Dermis microvascular lymphatic vessel endothelial cell (primary cell): ENCODE measurements around the gene SOX10. TPM values are rescaled to one million over a fixed set of nuclear protein-coding genes. Genes with fewer than 3 reads are reported as not detected.

ENCODE experiments used
- DNase-seq, 2 donors: peaks; one replicate each; pipeline versions ENCODE4 v3.0.0 to v3.0.0-alpha.2; 2010; ENCODE audit warnings: low read depth in 2 of 2
- total RNA-seq: library from RNA; depleted of rRNA; stranded (reverse); fragments of >200 nt; gene quantifications from 2 replicates; pipeline ENCODE4 v1.2.1, GENCODE V29; 2014

Gene SOX10
- total RNA-seq, 1 donor from 2014 or later, result not detected

DNA sequence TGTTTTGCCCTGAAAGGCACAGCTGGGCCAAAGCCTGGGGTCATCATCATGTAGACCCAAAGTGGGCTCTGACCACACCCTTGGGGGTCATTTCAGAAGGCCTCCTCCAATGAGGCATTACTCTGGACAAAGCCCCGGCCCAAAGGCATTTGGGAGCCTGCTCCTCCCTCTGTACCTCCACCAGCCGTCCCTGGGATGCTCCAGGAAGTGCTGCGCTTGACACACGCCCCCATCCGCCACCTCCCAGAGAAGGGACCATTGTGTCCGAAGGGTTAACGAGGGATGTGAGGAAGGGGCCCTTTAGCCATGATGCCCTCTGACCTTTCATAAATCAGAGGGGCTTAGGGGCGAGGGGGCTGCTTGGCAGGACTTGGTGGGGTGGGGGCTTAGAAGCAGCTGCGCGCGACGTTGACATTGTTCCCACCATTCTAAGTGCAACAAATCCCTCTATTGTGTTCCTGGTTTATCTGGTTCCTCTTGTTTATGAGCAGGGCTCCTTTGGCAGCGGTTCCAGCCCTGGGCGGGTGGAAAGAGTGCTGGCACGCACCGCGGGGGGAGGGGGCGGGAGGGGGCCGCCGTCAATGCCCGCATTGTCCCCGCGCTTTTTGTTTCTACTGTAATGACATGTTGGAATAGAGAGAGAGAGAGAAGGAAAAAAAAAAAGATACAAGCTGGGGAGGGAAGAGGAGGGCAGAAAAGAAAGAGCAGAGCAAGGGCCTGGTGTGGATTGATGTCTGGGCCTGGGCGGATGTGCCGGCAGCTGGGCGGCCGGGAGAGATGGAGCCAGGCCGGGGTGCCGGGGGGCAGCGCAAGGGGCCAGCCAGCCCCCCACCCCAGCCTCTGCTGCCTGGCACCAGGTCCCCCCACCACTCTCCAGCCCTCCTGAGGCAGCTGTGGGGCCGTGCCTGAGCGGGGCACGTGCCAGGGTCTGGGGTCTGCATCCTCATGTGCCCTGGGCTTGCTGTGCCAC lies 32.1 kb upstream of the SOX10 start:
- DNase-seq, result peak; percentile 74 to 79

GRCh38 chr22:38014083-38014482 lies 29.7 kb upstream of the SOX10 start:
- DNase-seq, result no peak

DNA sequence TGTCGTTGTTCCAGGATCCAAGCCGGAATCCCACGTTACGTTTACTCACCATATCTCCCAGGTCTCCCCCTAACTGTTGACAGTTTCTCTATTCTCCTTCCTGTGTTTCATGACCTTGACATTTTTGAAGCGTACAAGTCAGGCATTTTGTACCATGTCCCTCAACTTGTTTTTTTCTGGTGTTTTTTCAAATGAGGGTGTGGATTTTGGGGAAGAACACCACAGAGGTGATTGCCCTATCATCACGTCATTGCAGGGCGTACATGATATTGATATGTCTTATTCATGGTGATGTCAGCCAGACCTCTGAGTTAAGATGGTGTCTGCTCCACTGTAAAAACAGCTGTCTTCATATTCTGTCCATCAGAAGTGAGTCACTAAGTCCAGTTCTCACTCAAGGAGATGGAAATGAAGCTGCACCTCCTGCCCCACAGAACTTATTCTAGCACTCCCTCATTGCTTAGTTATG lies 28.3 kb upstream of the SOX10 start:
- DNase-seq, result peak; percentile 65 to 72

DNA sequence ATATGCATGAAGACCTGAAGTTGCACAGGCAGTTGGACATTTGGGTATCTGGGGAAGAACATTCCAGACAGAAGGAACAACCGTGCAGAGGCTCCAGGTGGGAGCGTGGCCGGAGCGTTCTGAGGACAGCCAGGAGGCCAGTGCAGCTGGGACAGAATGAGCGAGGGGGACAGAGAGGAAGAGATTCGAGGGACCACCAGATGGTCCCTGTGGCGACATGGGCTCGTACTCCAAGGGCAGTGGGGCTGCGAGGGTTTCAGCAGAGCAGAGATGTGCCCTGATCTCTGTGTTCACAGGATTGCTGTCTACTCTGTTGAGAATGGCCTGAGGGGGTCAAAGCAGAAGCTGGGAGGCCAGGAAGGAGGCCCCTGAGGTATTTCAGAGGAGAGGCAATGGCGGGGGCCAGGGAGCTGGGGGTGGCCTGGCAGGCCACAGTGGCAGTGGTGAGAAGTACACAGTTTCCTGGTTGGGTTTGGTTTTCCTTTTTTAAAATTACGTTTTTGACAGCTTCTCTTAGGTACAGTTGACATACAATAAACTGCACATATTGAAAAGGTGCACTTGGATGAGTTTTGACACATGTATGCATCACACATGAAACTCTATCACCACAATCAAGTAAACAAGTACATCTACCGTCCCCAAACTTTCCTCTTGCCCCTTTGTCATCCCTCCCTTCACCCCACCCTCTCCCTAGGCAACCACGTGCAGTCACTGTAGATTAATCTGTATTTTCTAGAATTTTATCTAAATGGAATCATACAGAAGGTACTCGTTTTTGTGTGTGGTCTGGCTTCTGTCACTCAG lies 24.8 kb upstream of the SOX10 start:
- no peak for DNase-seq

DNA sequence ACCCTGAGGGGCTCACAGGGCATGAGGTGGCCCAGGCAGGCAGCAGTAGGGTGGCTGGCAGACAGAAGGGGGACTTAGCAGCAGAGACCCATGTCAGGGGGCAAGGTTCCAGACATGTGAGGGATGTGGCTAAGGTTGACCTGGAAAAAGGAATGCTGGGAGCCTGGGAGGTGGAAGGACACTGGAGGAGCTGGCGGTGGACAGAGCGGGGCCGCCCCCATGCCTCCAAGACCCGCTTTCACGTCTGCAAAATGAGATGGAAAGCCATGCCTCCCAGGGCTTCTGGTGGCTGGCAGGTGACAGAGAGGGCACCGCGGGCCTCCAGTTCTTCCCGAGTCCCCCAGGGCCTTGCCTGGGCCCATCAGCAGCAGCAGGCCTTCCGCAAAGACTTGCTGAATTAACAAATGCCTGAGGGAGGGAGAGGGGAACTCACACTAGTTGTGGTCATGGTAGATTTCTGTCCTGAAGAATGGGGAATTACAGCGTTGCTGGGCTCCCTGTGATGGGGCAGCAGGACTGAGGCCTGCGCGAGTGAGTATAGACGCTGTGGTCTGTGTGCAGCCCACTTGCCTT lies 23.1 kb upstream of the SOX10 start:
- no peak for DNase-seq

GRCh38 chr22:38006906-38007305 lies 22.6 kb upstream of the SOX10 start:
- no peak for DNase-seq

GRCh38 chr22:38005943-38006342 lies 21.6 kb upstream of the SOX10 start:
- DNase-seq, result no peak

DNA sequence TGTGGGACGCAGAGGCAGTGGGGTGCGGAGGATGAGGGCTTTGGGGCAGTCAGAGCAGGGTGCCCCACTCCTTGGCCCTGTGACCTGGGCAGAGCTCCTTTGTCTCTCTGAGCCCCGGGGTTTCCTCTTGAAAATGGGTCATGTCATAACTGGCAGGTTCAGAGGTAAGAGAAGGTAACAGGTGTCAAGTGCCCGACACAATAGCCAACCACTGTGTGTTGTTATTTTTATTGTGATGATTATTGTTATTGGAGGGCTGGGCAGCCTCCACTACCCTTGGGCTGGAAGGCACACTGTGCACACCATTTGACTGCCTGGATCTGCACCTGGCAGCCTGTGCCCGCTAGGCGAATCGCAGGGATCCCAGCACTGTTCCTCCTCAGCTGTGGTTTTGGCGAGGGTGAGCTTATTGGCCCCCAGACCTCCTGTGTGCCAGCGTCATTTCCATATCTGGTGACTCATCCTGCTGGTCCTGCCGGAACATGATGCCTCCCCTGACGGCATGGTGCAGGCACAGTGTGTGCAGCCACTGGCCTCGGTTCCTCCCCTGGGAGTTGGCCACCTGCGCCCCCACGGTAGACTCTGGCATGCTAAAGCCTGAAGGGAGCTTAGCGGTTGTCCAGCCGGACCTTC lies 15.4 kb upstream of the SOX10 start:
- peak; percentile 22 to 60 for DNase-seq

GRCh38 chr22:37999236-37999635 lies 14.9 kb upstream of the SOX10 start:
- DNase-seq, result no peak

GRCh38 chr22:37998543-37998942 lies 14.2 kb upstream of the SOX10 start:
- DNase-seq, result no peak

- DNase-seq, result no peak
Measured at GRCh38 chr22:37996515-37997246, 12.3 kb upstream of the SOX10 start.

DNA sequence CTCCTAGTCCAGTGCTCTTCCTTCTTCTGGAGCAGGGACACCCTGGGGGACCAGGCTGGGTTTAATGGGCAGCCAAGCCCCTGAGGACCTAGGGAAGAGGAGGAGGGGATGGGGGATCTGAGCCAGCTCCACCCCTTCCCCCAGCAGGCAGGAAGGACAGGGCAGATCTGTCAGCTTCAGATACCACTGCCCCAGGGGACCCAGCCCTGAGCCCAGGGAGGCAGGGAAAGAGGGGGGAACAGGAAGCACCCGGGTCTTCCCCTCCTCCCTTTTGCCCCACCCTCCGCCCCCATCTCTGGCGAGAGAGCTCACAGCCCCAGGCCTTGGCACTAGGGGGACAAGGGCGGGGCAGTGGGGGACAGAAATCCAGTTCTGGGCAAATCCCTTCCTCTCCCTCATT lies 11.7 kb upstream of the SOX10 start:
- DNase-seq, result no peak

DNA sequence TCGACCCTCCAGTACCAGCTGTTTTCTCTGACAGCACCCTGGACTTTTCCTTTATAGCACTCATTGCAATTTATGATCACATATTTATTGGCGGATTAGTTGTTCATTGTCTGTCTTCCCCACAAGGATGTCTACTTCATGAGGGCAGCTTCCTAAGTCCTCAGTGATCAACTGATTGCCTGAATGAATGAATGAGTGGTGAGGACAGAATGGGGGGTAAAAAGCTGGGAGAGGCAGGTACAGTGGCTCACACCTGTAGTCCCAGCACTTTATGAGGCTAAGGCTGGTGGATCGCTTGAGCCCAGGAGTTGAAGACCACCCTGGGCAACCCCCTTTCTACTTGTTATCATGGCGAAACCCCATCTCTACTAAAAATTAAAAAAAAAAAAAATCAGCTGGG lies 11.1 kb upstream of the SOX10 start:
- DNase-seq, result no peak

- DNase-seq, result no peak
Measured at GRCh38 chr22:37994982-37995381, 10.6 kb upstream of the SOX10 start.

GRCh38 chr22:37994049-37994448 lies 9.7 kb upstream of the SOX10 start:
- DNase-seq, result no peak

DNA sequence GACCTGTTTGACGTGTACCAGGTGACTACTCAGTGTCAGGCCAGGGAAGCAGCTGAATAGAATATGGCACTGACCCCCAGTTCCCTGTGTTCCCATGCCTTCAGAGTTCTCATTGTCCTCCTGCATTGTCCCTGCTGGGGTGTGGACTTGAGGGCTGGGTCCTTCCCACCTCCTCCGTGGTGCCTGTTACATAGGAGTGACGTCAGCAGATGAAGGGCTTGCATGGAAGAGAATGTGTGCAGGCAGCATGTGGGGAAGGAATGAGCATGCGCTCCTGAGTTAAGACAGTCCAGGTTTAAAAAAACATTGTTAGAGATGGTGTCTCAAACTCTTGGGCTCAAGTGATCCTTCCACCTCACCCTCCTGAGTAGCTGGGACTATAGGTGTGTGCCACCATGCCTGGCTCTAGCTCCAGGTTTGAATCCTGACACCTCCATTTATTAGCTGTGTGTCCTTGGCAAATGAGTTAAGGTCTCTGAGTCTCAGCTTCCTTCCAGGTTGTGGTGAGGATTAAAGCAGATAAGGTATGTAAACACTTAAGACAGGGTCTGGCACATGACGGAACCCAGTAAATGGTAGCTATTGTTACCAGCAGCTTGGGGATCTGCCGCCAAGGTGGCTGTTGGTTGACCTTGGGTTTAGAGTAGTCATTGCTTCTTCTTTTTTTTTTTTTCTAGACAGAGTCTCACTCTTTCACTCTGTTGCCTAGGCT lies 7.5 kb upstream of the SOX10 start:
- no peak for DNase-seq

- no peak for DNase-seq
Measured at GRCh38 chr22:37990862-37991261, 6.5 kb upstream of the SOX10 start.

- DNase-seq, result no peak
Measured at GRCh38 chr22:37990301-37990700, 5.9 kb upstream of the SOX10 start.

GRCh38 chr22:37989146-37990045 lies 5.0 kb upstream of the SOX10 start:
- DNase-seq, result no peak
